ENCODE results near the gene CX3CR1.

Gene CX3CR1

GRCh38 chr3:39220407-39221140 is 59.3 kb downstream of the CX3CR1 start:
- DNase-seq, result peak in 1 of 5 experiments; percentile 57

GRCh38 chr3:39219702-39220101 is 60.1 kb downstream of the CX3CR1 start:
- DNase-seq, result no peak

GRCh38 chr3:39216176-39216790 is 63.6 kb downstream of the CX3CR1 start:
- DNase-seq, result peak in 1 of 5 experiments; percentile 61

DNA sequence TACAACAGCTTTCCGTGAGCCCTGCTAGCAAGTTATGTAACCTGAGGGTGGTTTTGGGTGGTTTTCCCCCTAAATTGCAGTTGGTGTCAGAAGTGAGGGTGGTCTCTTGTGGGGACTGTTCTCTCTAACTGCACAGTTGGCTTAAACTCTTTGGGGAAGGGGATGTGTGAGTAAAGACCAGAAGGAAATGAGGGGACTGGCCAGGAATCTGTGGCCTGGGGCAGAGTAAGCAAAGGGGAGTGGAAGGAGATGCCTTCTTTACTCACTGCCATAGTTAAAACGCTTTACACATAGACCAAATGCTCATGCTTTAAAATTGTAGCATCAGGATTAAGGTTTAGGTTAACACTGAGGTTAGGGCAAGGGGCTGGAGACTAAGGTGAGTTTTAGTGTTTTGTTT is 66.2 kb downstream of the CX3CR1 start:
- no peak for DNase-seq

Data from T-helper 2 cell (primary cell).